ENCODE data around the gene HSD11B1L.

HSD11B1L gene

DNA sequence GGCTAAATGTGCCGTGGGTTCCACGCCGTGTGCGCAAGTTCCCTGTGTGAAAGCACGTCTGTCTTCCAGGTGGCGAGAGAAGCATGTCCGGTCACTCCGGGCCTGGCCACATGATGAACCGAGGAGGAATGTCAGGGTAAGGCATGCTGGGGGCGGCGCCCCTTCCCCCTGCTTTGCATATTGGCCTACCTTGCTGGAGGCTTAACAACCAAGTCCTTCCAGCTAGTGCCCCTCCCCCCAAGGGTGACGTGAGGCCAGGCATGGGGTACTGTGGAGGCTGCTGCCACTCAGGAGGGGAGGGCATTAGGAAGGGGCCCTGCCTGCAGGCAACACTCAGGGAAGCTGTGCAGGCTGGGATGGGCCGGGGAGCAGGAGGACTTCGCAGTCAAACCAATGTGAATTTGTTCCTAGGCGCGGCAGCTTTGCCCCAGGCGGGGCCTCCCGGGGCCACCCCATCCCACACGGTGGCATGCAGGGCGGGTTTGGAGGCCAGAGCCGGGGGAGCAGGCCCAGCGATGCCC lies 13.0 kb upstream of the HSD11B1L start:
- no peak for DNase-seq

DNA sequence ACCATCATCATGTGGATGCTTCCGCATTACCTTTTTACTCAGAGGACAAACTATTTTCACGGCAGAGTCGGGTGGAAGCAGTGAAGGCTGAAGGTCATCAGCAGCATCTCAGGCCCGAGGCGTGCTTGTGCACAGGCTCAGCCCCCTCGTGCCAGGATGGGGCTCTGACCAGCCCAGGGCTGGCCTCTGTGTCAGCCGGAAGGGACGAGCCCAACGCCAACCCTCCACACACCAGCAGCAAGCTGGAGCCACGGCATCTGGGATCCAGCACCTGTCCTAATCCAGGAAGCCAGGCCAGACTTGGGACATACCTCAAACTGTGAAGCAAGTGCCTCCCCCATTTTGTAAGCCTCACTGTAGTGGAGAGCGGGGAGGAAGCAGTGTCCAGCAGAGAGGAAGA lies 11.6 kb upstream of the HSD11B1L start:
- DNase-seq: no peak

DNA sequence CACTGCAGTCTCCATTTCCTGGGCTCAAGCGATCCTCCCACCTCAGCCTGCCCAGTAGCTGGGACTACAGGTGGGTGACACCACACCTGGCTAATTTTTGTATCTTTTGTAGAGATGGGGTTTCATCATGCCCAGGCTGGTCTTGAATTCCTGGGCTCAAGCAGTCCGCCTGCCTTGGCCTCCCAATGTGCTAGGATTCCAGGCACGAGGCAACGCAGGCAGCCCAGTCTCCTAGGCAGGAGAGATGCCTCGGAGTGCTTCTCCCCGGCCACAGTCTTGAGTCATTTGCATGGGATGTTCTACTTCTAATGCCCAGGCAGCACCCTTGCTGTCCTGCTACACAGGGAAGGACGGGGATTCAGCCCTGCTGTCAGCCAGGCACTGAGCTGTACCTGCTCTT lies 9.2 kb upstream of the HSD11B1L start:
- no peak for DNase-seq

DNA sequence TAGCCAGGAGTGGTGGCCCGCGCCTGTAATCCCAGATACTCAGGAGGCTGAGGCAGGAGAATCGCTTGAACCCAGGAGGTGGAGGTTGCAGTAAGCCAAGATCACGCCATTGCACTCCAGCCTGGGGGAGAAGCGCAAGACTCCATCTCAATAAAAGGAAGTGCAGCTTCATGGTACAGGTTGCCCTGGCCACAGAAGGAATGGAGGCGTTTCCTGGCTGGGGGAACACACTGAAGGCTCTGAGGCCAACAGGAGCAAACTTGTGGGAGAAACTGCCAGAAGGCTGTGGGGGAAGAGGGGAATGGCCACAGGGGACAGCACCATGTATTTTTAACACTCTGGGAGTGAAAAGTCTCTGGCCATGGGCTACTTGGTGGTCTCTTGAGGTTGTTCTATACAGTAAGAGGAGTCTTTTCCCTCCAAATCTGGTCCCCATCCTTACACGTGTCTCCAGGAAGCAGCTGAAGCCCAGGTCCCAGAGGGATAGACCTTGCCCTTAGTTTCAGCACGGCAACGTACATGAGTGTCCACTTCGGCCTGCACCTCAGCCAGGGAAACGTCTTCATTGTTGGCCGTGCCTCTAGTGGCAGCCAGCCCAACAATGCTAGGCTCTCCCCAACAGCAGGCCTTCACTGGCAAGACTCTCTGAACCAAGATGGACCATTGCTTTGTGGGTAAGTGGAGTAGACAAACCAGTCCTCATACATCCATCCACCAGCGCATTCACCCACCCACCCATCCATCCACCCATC lies 7.9 kb upstream of the HSD11B1L start:
- no peak for DNase-seq

DNA sequence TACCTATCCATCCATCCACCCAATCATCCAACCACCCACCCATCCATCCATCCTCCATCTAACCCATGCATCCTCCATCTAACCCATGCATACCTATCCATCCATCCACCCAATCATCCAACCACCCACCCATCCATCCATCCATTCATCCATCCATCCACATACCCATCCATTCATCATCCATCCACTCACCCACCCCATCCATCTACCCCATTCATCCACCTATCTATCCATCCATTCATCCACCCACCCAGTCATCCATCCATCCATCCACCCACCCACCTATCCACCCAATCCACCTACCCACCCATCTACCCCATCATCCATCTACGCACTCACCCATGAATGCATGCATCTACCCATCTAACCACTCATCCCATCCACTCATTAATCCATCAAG lies 7.1 kb upstream of the HSD11B1L start:
- no peak for DNase-seq

DNA sequence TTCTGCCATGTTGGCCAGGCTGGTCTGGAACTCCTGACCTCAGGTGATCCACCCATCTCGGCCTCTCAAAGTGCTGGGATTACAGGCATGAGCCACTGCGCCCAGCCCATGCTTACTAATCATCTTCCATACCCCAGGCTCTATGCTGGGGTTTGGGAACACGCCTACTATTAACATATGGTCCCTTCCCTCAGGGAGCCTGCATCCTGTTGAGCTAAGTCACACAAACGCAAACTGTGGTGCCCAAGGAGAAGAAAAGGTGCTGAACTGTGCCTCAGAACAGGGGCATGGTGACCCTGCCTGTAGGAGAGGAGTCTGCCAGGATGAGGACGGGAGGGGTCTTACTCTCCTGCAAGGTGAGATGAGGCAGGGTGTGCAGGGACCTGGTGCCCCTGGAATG lies 6.1 kb upstream of the HSD11B1L start:
- DNase-seq: no peak

DNA sequence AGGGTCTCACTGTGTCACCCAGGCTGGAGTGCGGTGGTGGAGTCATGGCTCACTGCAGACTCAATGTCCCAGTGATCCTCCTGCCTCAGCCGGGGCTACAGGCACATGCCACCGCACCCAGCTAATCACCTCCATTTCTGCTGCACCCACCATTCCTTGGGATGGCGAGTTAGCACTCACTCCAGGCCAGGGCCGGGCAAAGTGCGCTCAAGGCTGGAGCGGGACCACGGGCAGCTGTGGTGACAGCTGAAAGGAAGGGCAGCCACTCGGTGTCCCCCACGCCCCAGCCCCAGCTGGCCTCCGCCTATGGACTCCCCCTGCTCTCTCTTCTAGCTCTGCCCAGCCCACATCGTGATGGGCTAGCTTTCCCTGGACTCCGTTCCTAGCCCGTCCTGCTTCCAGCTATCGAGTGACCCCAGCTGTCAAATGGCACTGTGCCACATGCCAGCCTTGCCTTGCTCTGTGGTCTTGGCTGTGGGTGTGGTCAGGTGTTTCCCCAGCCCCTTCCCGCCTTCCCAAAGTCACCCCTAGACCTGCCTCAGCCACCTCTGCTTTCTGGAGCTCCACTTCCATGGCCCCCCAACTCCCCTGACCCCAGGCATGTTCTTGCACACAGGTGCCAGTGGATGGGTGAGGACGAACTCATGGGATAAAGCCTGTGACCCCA lies 4.6 kb upstream of the HSD11B1L start:
- DNase-seq: no peak

DNA sequence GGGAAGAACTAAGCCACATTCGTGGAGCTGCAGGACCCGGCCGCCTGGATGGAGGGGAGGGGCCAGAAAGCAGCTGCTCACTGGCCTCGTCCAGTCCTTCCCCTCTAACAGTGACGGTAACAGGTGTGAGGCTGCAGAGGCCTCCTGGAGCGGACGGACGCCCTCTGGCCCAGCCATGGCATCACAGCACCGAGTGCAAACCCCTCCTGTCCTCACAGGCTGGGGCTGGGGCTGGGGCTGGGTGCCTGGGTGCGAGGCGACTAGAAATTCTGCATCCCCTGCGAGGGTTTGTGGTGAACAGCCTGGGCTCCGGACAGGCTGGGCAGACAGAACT lies 4.1 kb upstream of the HSD11B1L start:
- DNase-seq: no peak

DNA sequence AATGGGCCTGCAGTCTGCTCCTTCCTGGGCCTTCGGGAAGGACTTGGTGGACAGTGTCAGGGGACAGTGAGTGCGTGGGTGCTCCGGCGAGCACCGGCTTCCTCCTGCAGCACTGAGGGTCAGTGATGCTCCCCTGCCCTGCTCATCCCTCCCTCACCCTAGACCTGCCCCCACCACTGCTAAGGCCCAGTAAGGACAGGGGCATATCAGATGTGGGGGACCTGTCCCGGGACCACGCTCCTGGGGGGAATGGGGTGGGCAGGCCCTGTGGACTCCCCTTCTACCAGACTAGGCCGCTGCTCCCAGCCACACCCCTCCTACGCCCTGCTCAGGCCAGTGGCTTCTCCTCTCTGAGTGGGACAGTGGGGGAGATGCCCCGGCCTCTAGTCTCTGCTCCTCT lies 3.7 kb upstream of the HSD11B1L start:
- no peak for DNase-seq

DNA sequence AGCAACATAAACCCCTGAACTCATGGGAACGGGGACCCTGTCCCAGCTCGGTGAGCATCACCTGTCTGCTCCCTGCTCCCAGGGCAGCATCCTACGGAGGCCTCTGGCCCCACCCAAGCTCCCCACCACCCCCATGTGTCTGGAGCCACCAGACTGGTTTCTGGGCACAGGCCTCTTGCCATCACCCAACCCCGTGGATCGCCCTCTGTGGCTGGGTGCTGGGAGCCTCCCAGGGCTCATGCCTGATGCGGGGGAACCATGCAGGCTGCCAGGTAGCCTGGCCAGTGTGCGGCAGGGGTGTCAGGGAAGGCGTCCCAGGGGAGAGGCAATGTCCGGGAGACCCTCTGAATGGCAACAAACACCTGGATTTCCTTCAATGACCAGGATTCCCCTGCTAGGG lies 3.2 kb upstream of the HSD11B1L start:
- no peak for DNase-seq

DNA sequence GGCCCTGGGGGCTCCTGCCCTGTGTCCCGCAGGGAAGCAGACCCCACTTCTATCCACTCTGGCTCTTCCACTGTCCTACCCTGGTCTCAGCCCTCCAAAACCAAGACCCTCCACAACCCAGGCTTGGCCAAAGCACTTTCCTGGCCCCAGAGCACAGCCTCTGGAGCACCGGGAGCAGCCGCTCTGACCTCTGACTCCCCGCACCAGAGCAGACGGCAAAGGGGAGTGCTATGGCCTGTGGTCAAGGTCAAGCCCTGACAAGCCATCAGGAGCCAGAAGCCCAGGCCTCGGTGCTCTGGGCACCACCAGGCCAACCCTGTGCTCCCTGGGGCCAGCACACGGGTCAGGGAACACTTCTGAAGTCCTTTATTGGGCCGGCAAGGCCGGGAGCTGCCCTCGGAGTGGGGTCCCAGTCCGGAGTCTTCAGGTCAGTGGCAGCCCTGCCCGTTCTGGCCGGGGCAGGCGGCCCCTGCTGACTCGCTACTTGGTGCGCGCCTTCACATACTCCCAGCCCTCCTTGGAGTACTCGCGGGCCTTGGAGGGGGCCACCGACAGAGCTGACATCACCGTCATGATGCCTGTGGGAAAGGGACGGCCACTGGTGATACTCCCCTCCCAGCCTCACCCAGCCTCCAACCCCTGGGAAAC lies 2.6 kb upstream of the HSD11B1L start:
- DNase-seq: no peak

DNA sequence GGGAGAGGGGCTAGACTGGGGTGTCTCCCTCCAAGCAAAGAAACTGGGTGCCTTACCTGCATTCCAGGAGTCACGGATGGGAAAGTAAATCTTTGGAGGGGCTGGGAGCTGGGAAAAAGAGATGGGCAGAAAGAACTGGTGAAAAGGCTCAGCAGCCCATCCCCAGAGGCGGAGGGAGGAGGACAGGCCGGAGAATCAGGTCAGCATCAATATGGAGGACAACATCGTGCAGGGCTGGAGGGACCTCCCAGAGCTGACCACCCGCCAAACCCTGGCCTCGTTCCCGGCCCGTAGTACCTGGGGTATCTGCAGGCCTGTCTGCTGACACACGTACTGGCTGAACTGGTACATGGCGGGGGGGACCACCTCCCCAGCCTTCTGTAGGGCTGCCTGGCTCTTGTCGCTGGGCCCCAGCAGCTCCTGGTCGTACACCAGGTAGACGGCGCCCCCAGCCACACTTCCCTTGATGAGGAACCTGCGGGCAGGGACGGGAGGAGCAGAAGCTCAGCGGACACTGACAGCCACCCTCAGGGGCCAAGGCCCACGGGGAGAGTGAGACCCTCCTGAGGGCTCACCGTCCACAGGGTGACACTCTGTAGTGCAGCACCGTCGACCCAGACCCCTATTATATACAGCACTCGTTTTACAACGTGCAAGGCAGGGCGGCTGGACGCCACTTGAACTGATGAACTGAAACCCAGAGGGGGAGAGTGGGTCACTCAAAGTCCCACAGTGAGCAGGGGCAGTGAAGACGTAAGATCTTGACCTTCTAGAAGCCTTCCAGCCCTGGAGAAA lies 1.3 kb upstream of the HSD11B1L start:
- DNase-seq: no peak

DNA sequence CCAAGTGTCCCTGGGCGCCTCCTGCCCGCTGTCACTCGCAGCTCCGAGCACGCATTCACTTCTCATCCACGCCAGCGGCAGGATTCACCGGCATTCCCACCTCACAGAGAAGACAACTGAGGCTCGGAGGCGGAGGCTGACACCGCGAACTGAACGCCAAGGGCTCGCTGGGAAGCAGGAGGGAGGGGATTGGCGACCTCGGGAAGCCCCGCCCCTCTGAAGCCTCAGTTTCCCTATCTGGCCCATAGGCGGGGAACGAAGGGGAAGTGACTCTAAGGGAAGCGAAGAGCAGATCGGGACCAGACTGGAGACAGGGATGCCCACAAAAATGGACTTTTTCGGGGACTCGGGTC lies 767 bp upstream of the HSD11B1L start:
- no peak for DNase-seq

DNA sequence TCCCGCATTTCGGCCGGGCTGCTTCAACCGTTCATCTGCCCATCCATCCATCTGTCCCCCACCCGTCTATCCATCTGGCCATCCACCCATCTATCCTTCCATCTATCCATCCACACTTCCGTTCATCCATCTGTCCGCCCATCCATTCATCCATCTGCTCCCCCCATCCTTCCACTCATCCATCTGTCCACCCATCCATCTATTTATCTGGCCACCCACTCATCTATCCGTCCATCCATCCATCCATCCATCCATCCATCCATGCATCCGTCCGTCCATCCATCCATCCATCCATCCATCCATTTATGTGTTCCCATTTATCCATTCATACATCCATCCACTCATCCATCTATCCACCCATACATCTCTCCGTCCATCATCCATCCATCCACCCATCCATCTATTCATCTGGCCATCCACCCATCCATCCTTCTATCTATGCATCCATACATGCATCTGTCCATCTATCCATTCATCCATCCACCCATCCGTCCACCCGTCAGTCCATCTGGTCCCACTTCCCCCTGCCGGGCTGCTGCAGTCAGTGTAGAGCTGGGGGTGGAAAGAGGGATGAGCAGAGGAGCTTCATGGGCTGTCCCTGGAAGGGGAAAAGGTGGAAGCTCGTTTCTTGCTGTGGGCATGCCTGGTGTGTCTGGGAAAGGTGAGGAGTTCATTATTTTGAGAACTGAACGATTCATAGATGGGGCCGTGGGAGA lies 722 bp downstream of the HSD11B1L start:
- no peak for DNase-seq

DNA sequence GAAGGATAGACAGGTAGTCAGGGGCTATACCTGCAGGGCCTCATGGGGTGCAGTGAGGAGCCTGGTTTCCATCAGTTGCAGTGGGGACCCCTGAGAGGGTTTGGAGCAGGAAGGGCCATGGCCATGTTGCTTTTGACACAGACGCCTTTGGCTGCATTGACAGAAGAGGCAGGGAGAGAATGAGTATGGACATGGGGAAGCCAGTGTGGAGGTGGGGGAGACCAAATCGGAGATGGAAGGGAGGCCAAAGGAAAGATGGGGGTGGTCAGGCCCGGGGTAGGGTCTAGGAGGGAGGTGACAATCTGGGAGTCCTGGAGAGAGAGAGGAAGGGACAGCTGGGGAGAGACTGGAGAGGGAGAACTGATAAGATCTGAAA lies 1.3 kb downstream of the HSD11B1L start:
- no peak for DNase-seq

DNA sequence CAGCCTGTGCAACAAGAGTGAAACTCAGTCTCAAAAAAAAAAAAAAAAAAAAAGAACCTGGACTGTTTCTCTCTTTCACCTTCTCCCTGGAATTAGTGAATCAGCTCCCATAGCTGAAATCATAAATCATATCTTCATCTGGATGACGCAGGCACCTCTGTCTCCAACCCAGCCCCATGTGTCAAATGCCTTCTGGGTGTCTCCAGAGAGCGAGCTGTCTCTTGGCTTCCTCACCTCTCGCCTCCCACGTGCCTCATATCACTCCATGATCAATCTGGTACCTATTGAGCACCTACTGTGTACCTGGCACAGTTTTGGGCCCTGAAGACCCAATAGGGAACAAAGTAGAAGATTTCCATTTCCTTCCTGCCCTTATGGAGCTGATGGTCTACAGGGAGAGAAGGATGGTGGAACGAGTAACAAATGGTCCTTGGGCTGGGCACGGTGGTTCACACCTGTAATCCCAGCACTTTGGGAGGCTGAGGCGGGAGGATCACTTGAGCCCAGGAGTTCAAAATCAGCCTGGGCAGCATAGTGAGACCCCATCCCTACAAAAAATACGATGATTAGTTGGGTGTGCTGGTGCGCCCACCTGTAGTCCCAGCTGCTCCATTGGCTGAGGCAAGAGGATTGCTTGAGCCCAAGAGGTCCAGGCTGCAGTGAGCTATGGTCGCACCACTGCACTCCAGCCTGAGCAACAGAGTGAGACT lies 2.5 kb downstream of the HSD11B1L start:
- no peak for DNase-seq

DNA sequence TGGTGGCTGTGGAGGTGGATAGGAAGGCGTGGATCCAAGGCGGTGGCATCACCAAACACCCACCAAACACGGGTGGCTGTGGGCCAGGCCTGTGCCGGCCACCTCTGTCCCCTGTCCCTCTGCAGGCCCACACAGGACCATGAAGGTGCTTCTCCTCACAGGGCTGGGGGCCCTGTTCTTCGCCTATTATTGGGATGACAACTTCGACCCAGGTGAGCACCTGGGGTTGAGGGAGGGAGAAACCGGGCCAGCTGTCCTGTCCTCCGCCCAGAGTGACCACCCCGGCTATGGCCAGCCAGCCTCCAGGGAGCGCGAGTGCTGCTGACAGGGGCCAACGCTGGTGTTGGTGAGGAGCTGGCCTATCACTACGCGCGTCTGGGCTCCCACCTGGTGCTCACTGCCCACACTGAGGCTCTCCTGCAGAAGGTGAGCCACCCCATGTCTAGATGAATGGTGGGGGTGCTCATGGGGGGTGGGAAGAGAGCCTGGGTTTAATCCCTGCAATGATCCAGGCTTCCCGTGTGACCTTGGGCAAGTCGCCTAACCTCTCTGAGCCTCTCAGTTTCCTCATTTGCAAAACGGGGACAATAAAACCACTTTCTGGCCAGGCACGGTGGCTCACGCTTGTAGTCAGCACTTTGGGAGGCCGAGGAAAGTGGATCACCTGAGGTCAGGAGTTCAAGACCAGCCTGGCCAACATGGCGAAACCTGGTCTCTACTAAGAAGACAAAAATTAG lies 4.0 kb downstream of the HSD11B1L start:
- no peak for DNase-seq

DNA sequence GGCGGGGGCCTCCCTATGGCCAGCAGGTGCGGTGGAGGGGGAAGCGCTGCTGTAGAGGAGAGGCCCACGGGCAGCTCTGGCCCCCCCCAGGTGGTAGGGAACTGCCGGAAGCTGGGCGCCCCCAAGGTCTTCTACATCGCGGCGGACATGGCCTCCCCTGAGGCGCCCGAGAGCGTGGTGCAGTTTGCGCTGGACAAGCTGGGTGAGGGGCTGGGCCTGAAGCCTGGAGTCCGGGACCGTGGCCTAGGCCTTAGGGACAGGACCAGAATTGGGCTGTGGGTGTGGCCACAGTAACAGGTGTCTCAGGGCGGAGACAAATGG lies 5.5 kb downstream of the HSD11B1L start:
- no peak for DNase-seq

DNA sequence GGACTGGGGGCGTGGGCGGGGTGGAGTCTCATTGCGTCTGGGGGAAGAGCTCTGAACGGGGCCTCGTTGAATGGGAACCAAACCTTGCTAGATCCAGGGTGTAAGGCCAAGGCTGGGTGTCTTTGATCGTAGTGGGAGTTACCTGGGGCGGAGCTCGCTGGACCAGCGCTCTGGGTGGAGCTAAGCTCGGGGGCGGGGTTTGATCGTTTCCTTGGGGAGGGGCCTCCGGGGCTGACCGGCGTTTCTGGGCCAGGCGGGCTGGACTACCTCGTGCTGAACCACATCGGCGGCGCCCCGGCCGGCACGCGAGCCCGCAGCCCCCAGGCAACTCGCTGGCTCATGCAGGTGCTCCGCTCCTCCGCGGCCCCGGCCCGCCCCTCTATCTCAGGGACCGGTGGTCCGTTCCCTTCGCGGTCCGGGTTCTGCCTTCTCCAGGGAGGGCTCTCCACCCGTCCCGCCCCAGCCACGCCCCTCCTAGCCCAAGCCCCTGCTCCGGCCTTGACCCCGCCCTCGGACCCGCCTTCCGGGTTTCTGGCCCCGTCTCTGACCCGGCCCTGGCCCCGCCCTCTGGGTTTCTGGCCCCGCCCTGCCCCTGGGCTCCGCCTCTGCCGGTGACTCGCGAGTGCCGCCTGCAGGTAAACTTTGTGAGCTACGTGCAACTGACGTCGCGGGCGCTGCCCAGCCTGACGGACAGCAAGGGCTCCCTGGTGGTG lies 6.0 kb downstream of the HSD11B1L start:
- DNase-seq: peak; percentile 100

DNA sequence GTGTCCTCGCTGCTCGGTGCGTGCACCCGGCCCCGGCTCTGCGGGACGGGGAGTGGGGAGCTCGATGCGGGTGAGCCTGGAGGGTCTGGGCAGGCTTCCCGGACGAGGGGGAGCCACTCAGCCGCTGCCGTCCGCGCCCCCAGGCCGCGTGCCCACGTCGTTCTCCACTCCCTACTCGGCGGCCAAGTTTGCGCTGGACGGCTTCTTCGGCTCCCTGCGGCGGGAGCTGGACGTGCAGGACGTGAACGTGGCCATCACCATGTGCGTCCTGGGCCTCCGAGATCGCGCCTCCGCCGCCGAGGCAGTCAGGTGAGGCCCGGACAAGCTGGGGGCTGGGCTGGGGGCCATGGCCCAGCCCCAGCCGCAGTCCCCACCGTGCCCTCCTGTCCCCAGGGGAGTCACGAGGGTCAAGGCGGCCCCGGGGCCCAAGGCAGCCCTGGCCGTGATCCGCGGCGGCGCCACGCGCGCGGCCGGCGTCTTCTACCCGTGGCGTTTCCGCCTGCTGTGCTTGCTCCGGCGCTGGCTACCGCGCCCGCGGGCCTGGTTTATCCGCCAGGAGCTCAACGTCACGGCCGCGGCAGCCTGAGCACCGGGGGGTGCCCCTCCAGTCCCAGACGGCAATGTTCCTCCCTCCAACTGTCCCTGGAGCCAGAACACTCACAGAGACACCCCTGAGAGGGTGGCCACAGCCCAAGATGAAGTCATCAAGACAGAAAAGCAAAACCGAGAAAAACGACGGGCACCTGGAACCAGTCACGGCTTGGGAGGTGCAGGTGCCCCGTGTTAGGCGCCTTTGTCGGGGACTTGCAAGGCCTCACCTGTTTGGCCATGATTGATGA lies 6.8 kb downstream of the HSD11B1L start:
- DNase-seq: no peak

All from activated CD8-positive, alpha-beta memory T cell treated with anti-CD3 and anti-CD28 coated beads for 24 hours (primary cell).